ENCODE data around the gene KCNH8.
"Not testable (repeated sequence)": the region's sequence is repeated elsewhere in the genome, so short reads cannot be mapped to it uniquely, and the experiment has no call there.

KCNH8 gene

GRCh38 chr3:19147905-19148767, at the start of gene KCNH8:
Gene KCNH8, plus strand, starts transcription at chr3:19148510. Its CDS starts 210 bp downstream, at chr3:19148720.
- peak within 1 kb of the TSS; percentile 83 for H3K4me3 ChIP-seq (ENCODE audit: low read length)
- no peak within 1 kb of the TSS for H3K9ac ChIP-seq (ENCODE audit: low read length)
- DNase-seq (ENCODE audit: low read depth) = no peak
- peaks cover 16% of the 10 kb centered on the region for H3K27me3 ChIP-seq (replicated peaks; ENCODE audit: control insufficient read depth, insufficient read depth, low read length)
- peaks cover 9% of the 10 kb centered on the region for H3K4me1 ChIP-seq (ENCODE audit: control insufficient read depth, insufficient read depth, low read length)
- H3K36me3 ChIP-seq (ENCODE audit: control insufficient read depth, insufficient read depth, low read length, severe bottlenecking) = no peaks in the 10 kb centered on the region
- peaks cover 3% of the 10 kb centered on the region for H3K9me3 ChIP-seq (ENCODE audit: control insufficient read depth, low read length)

GRCh38 chr3:19102654-19103290, 45.5 kb upstream of the KCNH8 start:
- H3K4me1 ChIP-seq (ENCODE audit: control insufficient read depth, insufficient read depth, low read length); H3K4me3 ChIP-seq (ENCODE audit: low read length); H3K9ac ChIP-seq (ENCODE audit: low read length); DNase-seq (ENCODE audit: low read depth); H3K27me3 ChIP-seq (replicated peaks; ENCODE audit: control insufficient read depth, insufficient read depth, low read length); H3K36me3 ChIP-seq (ENCODE audit: control insufficient read depth, insufficient read depth, low read length, severe bottlenecking); H3K9me3 ChIP-seq (ENCODE audit: control insufficient read depth, low read length): not testable (repeated sequence)

- no peaks in the 10 kb centered on the region for H3K27me3 ChIP-seq (replicated peaks; ENCODE audit: control insufficient read depth, insufficient read depth, low read length)
- H3K4me1 ChIP-seq (ENCODE audit: control insufficient read depth, insufficient read depth, low read length) = no peaks in the 10 kb centered on the region
- H3K36me3 ChIP-seq (ENCODE audit: control insufficient read depth, insufficient read depth, low read length, severe bottlenecking) = no peaks in the 10 kb centered on the region
- no peak overlapping the region for H3K4me3 ChIP-seq (ENCODE audit: low read length)
- no peaks in the 10 kb centered on the region for H3K9me3 ChIP-seq (ENCODE audit: control insufficient read depth, low read length)
- DNase-seq (ENCODE audit: low read depth) = no peak
- H3K9ac ChIP-seq (ENCODE audit: low read length) = no peak overlapping the region
These were observed 44.8 kb upstream of the KCNH8 start for GRCh38 chr3:19103510-19103909.

DNA sequence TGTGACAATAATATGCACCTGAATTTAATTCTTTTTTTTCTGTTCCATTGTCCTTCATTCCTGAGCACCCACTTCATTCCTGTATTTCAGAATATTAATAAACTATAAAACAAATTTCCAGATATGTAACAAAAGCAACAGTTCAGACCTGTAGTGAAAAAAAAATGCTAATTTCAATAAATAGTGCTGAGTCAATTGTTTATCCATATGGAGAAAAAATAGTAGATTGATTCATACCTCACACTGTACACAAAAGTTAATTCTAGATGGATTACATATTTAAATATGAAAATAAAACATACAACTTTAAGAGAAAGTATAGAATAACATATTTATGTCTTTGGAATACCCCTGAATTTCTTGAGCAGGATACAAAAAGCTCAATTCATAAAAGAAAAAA, 43.9 kb upstream of the KCNH8 start:
- H3K9me3 ChIP-seq (ENCODE audit: control insufficient read depth, low read length) = no peaks in the 10 kb centered on the region
- no peaks in the 10 kb centered on the region for H3K36me3 ChIP-seq (ENCODE audit: control insufficient read depth, insufficient read depth, low read length, severe bottlenecking)
- H3K4me1 ChIP-seq (ENCODE audit: control insufficient read depth, insufficient read depth, low read length) = no peaks in the 10 kb centered on the region
- no peak overlapping the region for H3K9ac ChIP-seq (ENCODE audit: low read length)
- no peak for DNase-seq (ENCODE audit: low read depth)
- H3K4me3 ChIP-seq (ENCODE audit: low read length) = no peak overlapping the region
- H3K27me3 ChIP-seq (replicated peaks; ENCODE audit: control insufficient read depth, insufficient read depth, low read length) = no peaks in the 10 kb centered on the region

- H3K4me3 ChIP-seq (ENCODE audit: low read length) = no peak overlapping the region
- no peaks in the 10 kb centered on the region for H3K36me3 ChIP-seq (ENCODE audit: control insufficient read depth, insufficient read depth, low read length, severe bottlenecking)
- no peaks in the 10 kb centered on the region for H3K4me1 ChIP-seq (ENCODE audit: control insufficient read depth, insufficient read depth, low read length)
- no peak for DNase-seq (ENCODE audit: low read depth)
- H3K9ac ChIP-seq (ENCODE audit: low read length) = no peak overlapping the region
- H3K27me3 ChIP-seq (replicated peaks; ENCODE audit: control insufficient read depth, insufficient read depth, low read length) = no peaks in the 10 kb centered on the region
- no peaks in the 10 kb centered on the region for H3K9me3 ChIP-seq (ENCODE audit: control insufficient read depth, low read length)
These were observed 42.5 kb upstream of the KCNH8 start for GRCh38 chr3:19105826-19106225.

DNA sequence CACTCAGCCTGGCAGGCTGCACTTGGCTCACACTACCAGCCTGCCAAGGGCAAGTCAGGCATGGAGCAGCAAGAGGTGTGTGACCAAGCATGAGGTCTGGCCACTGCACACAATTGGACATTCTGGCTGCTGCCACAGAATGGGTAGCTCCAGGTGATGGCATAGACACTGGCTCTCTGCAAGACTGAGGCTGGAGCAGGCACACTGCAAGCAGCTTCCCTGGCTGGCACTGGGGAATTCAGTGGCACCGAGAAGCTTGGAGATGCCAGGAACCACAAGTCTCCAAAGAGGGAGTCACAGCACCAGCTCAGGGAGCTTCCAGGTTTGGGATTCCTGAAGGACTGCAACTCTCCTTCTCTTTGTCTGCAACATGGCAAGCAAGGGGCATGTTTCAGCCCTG, 42.0 kb upstream of the KCNH8 start:
- DNase-seq (ENCODE audit: low read depth) = no peak
- H3K36me3 ChIP-seq (ENCODE audit: control insufficient read depth, insufficient read depth, low read length, severe bottlenecking) = no peaks in the 10 kb centered on the region
- no peaks in the 10 kb centered on the region for H3K9me3 ChIP-seq (ENCODE audit: control insufficient read depth, low read length)
- no peak overlapping the region for H3K4me3 ChIP-seq (ENCODE audit: low read length)
- H3K27me3 ChIP-seq (replicated peaks; ENCODE audit: control insufficient read depth, insufficient read depth, low read length) = no peaks in the 10 kb centered on the region
- no peak overlapping the region for H3K9ac ChIP-seq (ENCODE audit: low read length)
- no peaks in the 10 kb centered on the region for H3K4me1 ChIP-seq (ENCODE audit: control insufficient read depth, insufficient read depth, low read length)

DNA sequence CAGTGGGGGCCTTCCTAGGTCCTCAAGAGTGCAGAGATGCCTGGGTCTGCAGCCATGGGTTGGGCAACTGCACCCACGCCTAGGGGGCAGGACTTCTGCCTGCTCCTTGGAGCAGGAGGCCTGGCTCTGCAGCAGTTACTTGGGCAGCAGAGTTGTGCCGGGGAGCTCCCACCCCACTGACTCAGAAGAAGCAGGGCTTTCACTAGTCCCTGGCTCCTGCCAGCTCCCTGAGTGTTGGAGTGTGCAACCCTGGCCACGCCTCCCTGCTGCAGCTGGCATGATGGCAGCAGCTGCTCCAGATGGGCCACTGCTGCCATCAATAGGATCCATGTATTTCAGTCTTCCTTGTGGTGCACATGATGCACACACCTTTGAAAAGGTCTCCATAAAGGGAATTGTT, 40.6 kb upstream of the KCNH8 start:
- Histone ChIP-seq H3K36me3 (ENCODE audit: control insufficient read depth, insufficient read depth, low read length, severe bottlenecking) (no peaks in the 10 kb centered on the region), H3K9me3 (ENCODE audit: control insufficient read depth, low read length) (no peaks in the 10 kb centered on the region), H3K27me3 (replicated peaks; ENCODE audit: control insufficient read depth, insufficient read depth, low read length) (no peaks in the 10 kb centered on the region), H3K4me3 (ENCODE audit: low read length) (no peak overlapping the region), H3K9ac (ENCODE audit: low read length) (no peak overlapping the region), H3K4me1 (ENCODE audit: control insufficient read depth, insufficient read depth, low read length) (no peaks in the 10 kb centered on the region)
- no peak for DNase-seq (ENCODE audit: low read depth)

DNA sequence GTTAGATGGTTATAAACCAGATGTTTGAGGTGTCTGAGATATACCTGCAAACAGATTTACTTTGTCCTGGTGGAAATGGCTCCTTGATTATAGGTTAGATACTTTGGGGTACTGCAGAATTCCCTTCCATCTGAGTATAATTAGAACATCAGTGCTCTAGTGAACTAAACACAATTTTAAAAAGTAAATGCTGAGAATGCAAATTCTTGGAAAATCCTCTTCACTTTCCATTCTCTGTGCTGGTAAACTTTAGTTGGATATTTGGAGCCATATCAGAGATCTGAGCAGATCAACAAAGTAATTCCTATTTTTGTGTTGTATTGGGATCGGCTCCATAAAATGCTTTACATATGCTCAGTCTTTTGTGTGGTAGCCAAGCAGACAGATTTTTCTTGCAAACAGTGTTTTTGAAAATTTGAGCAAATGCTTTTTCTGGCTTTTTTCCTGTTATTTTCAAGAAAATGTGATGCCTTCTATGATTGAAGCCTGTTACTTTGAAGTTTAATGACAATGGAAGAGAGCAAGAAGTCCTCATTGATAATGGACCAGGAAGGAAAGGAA, 37.9 kb upstream of the KCNH8 start:
- Histone ChIP-seq H3K4me1 (ENCODE audit: control insufficient read depth, insufficient read depth, low read length) (no peaks in the 10 kb centered on the region), H3K9ac (ENCODE audit: low read length) (no peak overlapping the region), H3K27me3 (replicated peaks; ENCODE audit: control insufficient read depth, insufficient read depth, low read length) (no peaks in the 10 kb centered on the region), H3K4me3 (ENCODE audit: low read length) (no peak overlapping the region), H3K36me3 (ENCODE audit: control insufficient read depth, insufficient read depth, low read length, severe bottlenecking) (no peaks in the 10 kb centered on the region), H3K9me3 (ENCODE audit: control insufficient read depth, low read length) (no peaks in the 10 kb centered on the region)
- DNase-seq (ENCODE audit: low read depth) = no peak

- Histone ChIP-seq H3K4me1 (ENCODE audit: control insufficient read depth, insufficient read depth, low read length) (no peaks in the 10 kb centered on the region), H3K9me3 (ENCODE audit: control insufficient read depth, low read length) (peaks cover 8% of the 10 kb centered on the region), H3K36me3 (ENCODE audit: control insufficient read depth, insufficient read depth, low read length, severe bottlenecking) (no peaks in the 10 kb centered on the region), H3K9ac (ENCODE audit: low read length) (no peak overlapping the region), H3K27me3 (replicated peaks; ENCODE audit: control insufficient read depth, insufficient read depth, low read length) (no peaks in the 10 kb centered on the region), H3K4me3 (ENCODE audit: low read length) (no peak overlapping the region)
- DNase-seq (ENCODE audit: low read depth) = no peak
These were observed 33.8 kb upstream of the KCNH8 start for GRCh38 chr3:19114461-19114860.

- H3K4me1 ChIP-seq (ENCODE audit: control insufficient read depth, insufficient read depth, low read length) = no peaks in the 10 kb centered on the region
- no peak for DNase-seq (ENCODE audit: low read depth)
- no peaks in the 10 kb centered on the region for H3K36me3 ChIP-seq (ENCODE audit: control insufficient read depth, insufficient read depth, low read length, severe bottlenecking)
- H3K4me3 ChIP-seq (ENCODE audit: low read length) = no peak overlapping the region
- no peaks in the 10 kb centered on the region for H3K27me3 ChIP-seq (replicated peaks; ENCODE audit: control insufficient read depth, insufficient read depth, low read length)
- peaks cover 8% of the 10 kb centered on the region for H3K9me3 ChIP-seq (ENCODE audit: control insufficient read depth, low read length)
- no peak overlapping the region for H3K9ac ChIP-seq (ENCODE audit: low read length)
These were observed 32.1 kb upstream of the KCNH8 start for GRCh38 chr3:19116239-19116638.

DNA sequence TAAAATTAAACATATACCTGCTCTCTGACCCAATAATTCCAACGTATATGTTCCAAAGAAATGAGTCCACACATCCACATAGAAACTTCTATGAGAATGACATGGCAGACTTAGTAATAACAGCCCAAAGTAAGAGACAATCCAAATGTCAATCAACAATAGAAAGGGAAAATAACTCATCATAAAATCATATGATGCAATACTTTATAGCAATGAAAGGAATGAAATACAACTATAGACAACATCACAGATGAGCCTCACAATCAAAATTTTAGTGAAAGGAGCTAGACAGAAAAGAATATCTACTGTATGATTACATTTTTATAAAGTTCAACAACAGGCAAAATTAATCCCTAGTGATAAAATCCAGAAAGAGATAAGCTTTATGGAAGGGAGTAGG, 23.6 kb upstream of the KCNH8 start:
- H3K27me3 ChIP-seq (replicated peaks; ENCODE audit: control insufficient read depth, insufficient read depth, low read length) = no peaks in the 10 kb centered on the region
- H3K36me3 ChIP-seq (ENCODE audit: control insufficient read depth, insufficient read depth, low read length, severe bottlenecking) = no peaks in the 10 kb centered on the region
- no peak overlapping the region for H3K9ac ChIP-seq (ENCODE audit: low read length)
- no peaks in the 10 kb centered on the region for H3K4me1 ChIP-seq (ENCODE audit: control insufficient read depth, insufficient read depth, low read length)
- no peak overlapping the region for H3K4me3 ChIP-seq (ENCODE audit: low read length)
- H3K9me3 ChIP-seq (ENCODE audit: control insufficient read depth, low read length) = no peaks in the 10 kb centered on the region
- no peak for DNase-seq (ENCODE audit: low read depth)
